Stomach (tissue), 4 donors: ENCODE measurements around the gene PPCDC.

ENCODE experiments used
- POLR2A ChIP-seq, 4 donors: fragments of 450-650 bp; IDR thresholded peaks; one replicate each; pipeline ENCODE4 v1.6.1; 2016; ENCODE audit warnings: antibody characterized with exemption in 4 of 4, control low read depth in 2 of 4, mild to moderate bottlenecking in 1 of 4, moderate library complexity in 1 of 4
- POLR2AphosphoS5 ChIP-seq, 3 donors: sonication (generic); formaldehyde crosslinking; IDR thresholded peaks; one replicate each; pipeline ENCODE4 v1.6.1; 2016; ENCODE audit warnings: antibody characterized with exemption in 3 of 3
- TF ChIP-seq, protein P1 (sequence below), 7 experiments: fragments of 450-650 bp in 4 of 7; fragments of 200-600 bp in 3 of 7; sonication (generic) in 3 of 7; IDR thresholded peaks; one replicate each; pipeline ENCODE4 v1.5.1; 2016 to 2019; ENCODE audit warnings: antibody characterized with exemption in 7 of 7, control low read depth in 2 of 7, mild to moderate bottlenecking in 1 of 7

DNA sequence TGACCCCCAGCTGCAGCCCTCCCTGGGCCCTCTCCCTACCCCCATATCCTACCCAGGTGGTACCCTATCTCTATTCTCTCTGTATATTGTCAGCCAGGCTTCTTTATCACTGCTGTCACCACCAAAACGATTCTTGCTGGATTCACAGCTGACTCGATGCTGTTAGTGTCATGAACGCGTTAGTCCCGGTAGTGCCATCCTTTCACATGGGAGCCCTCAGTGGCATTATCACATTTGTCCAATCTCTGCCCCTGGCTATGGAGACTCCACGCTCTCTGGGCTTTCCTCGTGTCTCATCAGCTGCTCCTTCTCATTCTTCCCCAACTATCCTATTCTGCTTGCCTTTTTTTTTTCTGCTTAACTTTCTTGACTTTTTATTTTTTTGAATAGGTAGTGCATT lies 21.0 kb upstream of the PPCDC start:
- TF ChIP-seq, protein P1, sequence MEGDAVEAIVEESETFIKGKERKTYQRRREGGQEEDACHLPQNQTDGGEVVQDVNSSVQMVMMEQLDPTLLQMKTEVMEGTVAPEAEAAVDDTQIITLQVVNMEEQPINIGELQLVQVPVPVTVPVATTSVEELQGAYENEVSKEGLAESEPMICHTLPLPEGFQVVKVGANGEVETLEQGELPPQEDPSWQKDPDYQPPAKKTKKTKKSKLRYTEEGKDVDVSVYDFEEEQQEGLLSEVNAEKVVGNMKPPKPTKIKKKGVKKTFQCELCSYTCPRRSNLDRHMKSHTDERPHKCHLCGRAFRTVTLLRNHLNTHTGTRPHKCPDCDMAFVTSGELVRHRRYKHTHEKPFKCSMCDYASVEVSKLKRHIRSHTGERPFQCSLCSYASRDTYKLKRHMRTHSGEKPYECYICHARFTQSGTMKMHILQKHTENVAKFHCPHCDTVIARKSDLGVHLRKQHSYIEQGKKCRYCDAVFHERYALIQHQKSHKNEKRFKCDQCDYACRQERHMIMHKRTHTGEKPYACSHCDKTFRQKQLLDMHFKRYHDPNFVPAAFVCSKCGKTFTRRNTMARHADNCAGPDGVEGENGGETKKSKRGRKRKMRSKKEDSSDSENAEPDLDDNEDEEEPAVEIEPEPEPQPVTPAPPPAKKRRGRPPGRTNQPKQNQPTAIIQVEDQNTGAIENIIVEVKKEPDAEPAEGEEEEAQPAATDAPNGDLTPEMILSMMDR (IDR thresholded peaks at IDR 0.05) = no peak
- no peak for TF ChIP-seq POLR2A (IDR thresholded peaks at IDR 0.05)
- TF ChIP-seq POLR2AphosphoS5 (IDR thresholded peaks at IDR 0.05) = no peak
